K562 (cell line): ENCODE measurements around the gene MGAT4D. TPM values are rescaled to one million over a fixed set of nuclear protein-coding genes. Genes with fewer than 3 reads are reported as not detected.

ENCODE experiments used
- ATAC-seq: fragments of 200-7000 bp; cut with Tn5 transposase; 3 replicates; pipeline ENCODE4 v1.9.1; 2020; ENCODE audit warnings: moderate library complexity
- BruUV-seq: library from RNA; stranded (reverse); fragments of 400-500 nt; replicated peaks from 2 replicates; lab custom pipeline; 2021; lab: Mats Ljungman, UMichigan
- CTCF ChIA-PET: fragments of 300-600 bp; formaldehyde crosslinking; extraction: SDS; loops from one replicate; lab custom pipeline; 2021; ENCODE audit warnings: low intra/inter-chr PET ratio; lab: Yijun Ruan, JAX
- POLR2A ChIA-PET: fragments of 300-600, 350-650 bp; sonication (Branson Sonifier 250); formaldehyde crosslinking; extraction: SDS; loops from one replicate; lab custom pipeline; 2021; ENCODE audit warnings: antibody characterized with exemption, inconsistent platforms; lab: Yijun Ruan, JAX
- DNase-seq, 4 experiments: peaks; one replicate each; pipeline versions ENCODE4 v3.0.0 to v3.0.0-alpha.2; 2011 to 2018; ENCODE audit warnings: low spot score in 3 of 4, mixed read lengths in 3 of 4; ENCODE audit errors: extremely low read depth in 1 of 4
- FAIRE-seq: peaks from 2 replicates; lab custom pipeline; 2011; peaks lifted over from hg19 to GRCh38; lab: Jason Lieb, UNC
- H2AFZ ChIP-seq: 2 replicates; pipeline ENCODE4 v1.6.0; 2011; ENCODE audit warnings: low read depth, low read length, control low read depth, inconsistent platforms
- H3K27ac ChIP-seq: fragments of 200-600 bp; 3 replicates; pipeline ENCODE4 v1.8.0; 2011; ENCODE audit warnings: low read depth, mild to moderate bottlenecking, control low read depth, inconsistent platforms, low read length, moderate library complexity, mixed read lengths; ENCODE audit errors: extremely low read depth
- H3K27me3 ChIP-seq, 2 experiments: fragments of 300-600 bp in 1 of 2; 2 replicates in 1 of 2; 3 replicates in 1 of 2; pipeline versions ENCODE4 v1.6.0 to v1.8.0; 2011; ENCODE audit warnings: inconsistent platforms in 2 of 2, low read length in 2 of 2, mild to moderate bottlenecking in 1 of 2, mixed read lengths in 1 of 2, moderate library complexity in 1 of 2; ENCODE audit not compliant: control insufficient read depth in 2 of 2, insufficient read depth in 2 of 2
- H3K36me3 ChIP-seq: fragments of 300-600 bp; 3 replicates; pipeline ENCODE4 v1.8.0; 2011; ENCODE audit warnings: mild to moderate bottlenecking, low read length, inconsistent platforms; ENCODE audit not compliant: control insufficient read depth, insufficient read depth
- H3K4me1 ChIP-seq, 2 experiments: fragments of 200-600 bp in 1 of 2; replicated peaks in 1 of 2; 2 replicates in 1 of 2; 3 replicates in 1 of 2; pipeline versions ENCODE4 v1.5.1 to v1.8.0; 2011; ENCODE audit warnings: inconsistent platforms in 2 of 2, low read length in 2 of 2, mild to moderate bottlenecking in 1 of 2, mixed read lengths in 1 of 2, moderate library complexity in 1 of 2; ENCODE audit not compliant: control insufficient read depth in 2 of 2, insufficient read depth in 2 of 2
- H3K4me2 ChIP-seq: 2 replicates; pipeline ENCODE4 v1.6.1; 2011; ENCODE audit warnings: low read length, control low read depth, inconsistent platforms, mixed read lengths; ENCODE audit not compliant: insufficient read depth
- H3K4me3 ChIP-seq: fragments of 200-600 bp; sonication (generic), shearing (Covaris generic); 2 replicates; pipeline ENCODE4 v1.5.1; 2016; ENCODE audit warnings: control low read depth, inconsistent platforms
- H3K79me2 ChIP-seq: fragments of 200-600 bp; 3 replicates; pipeline ENCODE4 v1.8.0; 2011; ENCODE audit warnings: low read length, inconsistent platforms; ENCODE audit not compliant: control insufficient read depth, insufficient read depth
- H3K9ac ChIP-seq, 2 experiments: 2 replicates each; pipeline versions ENCODE4 v1.6.0 to v1.6.1; 2011; ENCODE audit warnings: low read depth in 2 of 2, low read length in 2 of 2, control low read depth in 1 of 2, inconsistent platforms in 1 of 2, mild to moderate bottlenecking in 1 of 2, mixed read lengths in 1 of 2; ENCODE audit not compliant: insufficient read depth in 1 of 2
- H3K9me1 ChIP-seq: one replicate; pipeline ENCODE4 v1.6.0; 2011; ENCODE audit warnings: inconsistent platforms, mild to moderate bottlenecking, low read length, moderate library complexity; ENCODE audit not compliant: control insufficient read depth, insufficient read depth
- H3K9me3 ChIP-seq: replicated peaks from 2 replicates; pipeline ENCODE4 v1.5.1; 2011; ENCODE audit warnings: low read depth, low read length, inconsistent platforms; ENCODE audit not compliant: control insufficient read depth, insufficient read depth
- H4K20me1 ChIP-seq: replicated peaks from 2 replicates; pipeline ENCODE4 v1.6.1; 2011; ENCODE audit warnings: low read length, inconsistent platforms, mixed read lengths; ENCODE audit not compliant: control insufficient read depth, insufficient read depth
- CEBPB ChIP-seq: fragments of 450-650 bp; IDR thresholded peaks from 2 replicates; pipeline ENCODE4 v1.6.1; 2016; ENCODE audit warnings: missing genetic modification characterization, missing compliant biosample characterization
- CTCF ChIP-seq, 3 experiments: IDR thresholded peaks in 2 of 3; conservative IDR thresholded peaks in 1 of 3; 2 replicates each; pipeline ENCODE4 v1.5.1; 2011 to 2012; ENCODE audit warnings: low read length in 3 of 3, mild to moderate bottlenecking in 3 of 3, control low read depth in 2 of 3, improper control_type of control experiment in 1 of 3, inconsistent platforms in 1 of 3, low read depth in 1 of 3, mixed read lengths in 1 of 3, moderate library complexity in 1 of 3; ENCODE audit not compliant: insufficient read depth in 2 of 3
- CTCFL ChIP-seq: IDR thresholded peaks from 2 replicates; pipeline ENCODE4 v1.6.1; 2011; ENCODE audit warnings: borderline replicate concordance, low read depth, mild to moderate bottlenecking, moderate library complexity, low read length; ENCODE audit not compliant: insufficient read depth, poor library complexity, severe bottlenecking
- CXXC5 ChIP-seq: fragments of 250-450 bp; sonication (Bioruptor Pico); IDR thresholded peaks from 2 replicates; pipeline ENCODE4 v1.8.0; 2022; ENCODE audit warnings: inconsistent platforms, mild to moderate bottlenecking, moderate library complexity
- FOXA3 ChIP-seq, 2 experiments: fragments of 450-650 bp in 1 of 2; sonication (generic) in 1 of 2; formaldehyde crosslinking; IDR thresholded peaks in 1 of 2; conservative IDR thresholded peaks in 1 of 2; 2 replicates each; pipeline versions ENCODE4 v1.4.0 to v1.8.0; 2020 to 2022; ENCODE audit warnings: mild to moderate bottlenecking in 2 of 2, missing genetic modification reagents in 1 of 2
- PBX2 ChIP-seq, 2 experiments: IDR thresholded peaks in 1 of 2; conservative IDR thresholded peaks in 1 of 2; 2 replicates each; pipeline ENCODE4 v1.6.1; 2016; ENCODE audit warnings: low read depth in 2 of 2, mild to moderate bottlenecking in 1 of 2, missing compliant biosample characterization in 1 of 2, missing genetic modification characterization in 1 of 2, moderate library complexity in 1 of 2
- RBBP5 ChIP-seq: fragments of 200-600 bp; sonication (generic); IDR thresholded peaks from 2 replicates; pipeline ENCODE4 v1.6.1; 2012; ENCODE audit warnings: borderline replicate concordance, mild to moderate bottlenecking, low read length, control low read depth, inconsistent platforms; ENCODE audit not compliant: insufficient read depth, poor library complexity, severe bottlenecking
- ZNF408 ChIP-seq: fragments of 250-450 bp; sonication (Bioruptor Pico); IDR thresholded peaks from 2 replicates; pipeline ENCODE4 v1.4.0; 2020; ENCODE audit warnings: low read depth, mild to moderate bottlenecking, moderate library complexity
- WGBS: fragments of 100-300 bp; shearing (Covaris generic); methylation state at CpG from one replicate; pipeline ENCODE4 v1.1.6; 2016; ENCODE audit warnings: low coverage, mixed read lengths; ENCODE audit not compliant: insufficient coverage; ENCODE audit errors: missing lambda C conversion rate; 5-methylcytosine and 5-hydroxymethylcytosine counted together
- in situ Hi-C: fragments of 300-500 bp; cut with MboI; formaldehyde crosslinking; loops from 4 replicates; pipeline ENCODE4 v1.15.0; 2018; ENCODE audit warnings: inconsistent platforms, mixed read lengths
- intact Hi-C: fragments of 100-400 bp; cut with micrococcal nuclease; formaldehyde crosslinking; loops from 2 replicates; pipeline ENCODE4 v1.14.2; 2022
- polyA plus RNA-seq, 8 experiments: library from polyadenylated mRNA; depleted of rRNA in 4 of 8; stranded (reverse) in 5 of 8; unstranded in 3 of 8; fragments of >200 nt; fragmentation: Nextera tagmentation in 2 of 8; fragmentation: Illumina TruSeq in 1 of 8; extraction: Ambion mirVana in 2 of 8; extraction: Trizol in 1 of 8; gene quantifications; 2 replicates each; pipeline versions ENCODE4 v1.2.1 to v1.2.3, GENCODE V29; 2011 to 2014; ENCODE audit warnings: inconsistent platforms in 1 of 8, missing spikeins in 1 of 8
- total RNA-seq, 7 experiments: library from RNA; depleted of rRNA in 6 of 7; stranded (reverse); fragments of >200 nt in 6 of 7; fragmentation: Illumina TruSeq in 2 of 7; extraction: Trizol in 2 of 7; gene quantifications; 2 replicates each; pipeline versions ENCODE4 v1.2.1 to v1.2.3, GENCODE V29; 2011 to 2021; ENCODE audit warnings: low replicate concordance in 1 of 7

The MGAT4D gene
- total and polyA plus RNA-seq, 9 of the 15 experiments (the other 6 are each of a cell fraction or from before 2014, with no cell fraction given): not detected

- TF ChIP-seq ZNF408: no peak
- TF ChIP-seq, all 486 proteins: peak for 55
Observed at GRCh38 chr4:140427106-140427918, 70.8 kb downstream of the MGAT4D start, which contains the start of gene CLGN (continued).

GRCh38 chr4:140426610-140427105 lies 71.4 kb downstream of the MGAT4D start:
- ATAC-seq: peak; percentile 76
- Histone ChIP-seq H3K79me2 (no peaks in the 10 kb centered on the region), H3K9me3 (no peaks in the 10 kb centered on the region), H3K36me3 (no peaks in the 10 kb centered on the region), H3K27me3 (no peaks in the 10 kb centered on the region), H4K20me1 (no peaks in the 10 kb centered on the region), H3K4me3 (peak overlapping the region; percentile 59), H3K4me2 (peak overlapping the region; percentile 92), H2AFZ (peak overlapping the region; percentile 97), H3K9me1 (no peaks in the 10 kb centered on the region), H3K27ac (peak overlapping the region; percentile 34; the same call in 1 of the 3 replicates), H3K9ac (peak overlapping the region; percentile 50 to 91; a peak in 3 of 4 replicates), H3K4me1 (peaks cover 8 to 13% of the 10 kb centered on the region in 2 experiments; a peak in 4 of 5 replicates)
- FAIRE-seq: no peak
- DNase-seq: peak; percentile 9 to 42 (median 22)
- intact Hi-C loops (loop anchor here (5.0 kb wide), 1 partner anchor 96 kb away; the partner anchor contains the start of gene ELMOD2), in situ Hi-C loops (no loop called here)
- 12% methylated on average over 18 of the region's 23 CpGs for WGBS
- ChIA-PET CTCF (interaction anchor here (1.2 kb wide), 1 partner anchor 67 kb away, joined by 5 read pairs; no protein-coding TSS in a partner anchor), POLR2A (interaction anchor here (1.5 kb wide), 1 partner anchor 53 kb away, joined by 6 read pairs; the partner anchor contains the start of gene SCOC)
- no TSS peak for BruUV-seq
- no peak for TF ChIP-seq RBBP5
- TF ChIP-seq CEBPB: no peak
- TF ChIP-seq CTCF (IDR thresholded peaks at IDR 0.05 in 2 of 3, conservative IDR thresholded peaks at IDR 0.05 in 1 of 3; ENCODE audit: insufficient read depth in 2 of 3, low read depth in 1 of 3, low read length in 3 of 3): peak; percentile 16 to 29 (median 16); a peak in 3 of 6 replicates
- peak; percentile 21 for TF ChIP-seq CXXC5
- peak; percentile 35 for TF ChIP-seq CTCFL
- TF ChIP-seq PBX2 (CRISPR knock-in tag; IDR thresholded peaks at IDR 0.05; ENCODE audit: low read depth): no peak
- peak; percentile 58; the same call in 1 of the 2 replicates for TF ChIP-seq PBX2 (tag; conservative IDR thresholded peaks at IDR 0.05; ENCODE audit: low read depth)
- TF ChIP-seq FOXA3 (CRISPR knock-in tag; conservative IDR thresholded peaks at IDR 0.05 in 1 of 2, IDR thresholded peaks at IDR 0.05 in 1 of 2): peak in 1 of 2 experiments; percentile 35; a peak in 1 of 4 replicates
